Midbrain (tissue), 1 donor: ENCODE measurements around the gene LRMDA.

Experiments
- DNase-seq: peaks from one replicate; lab custom pipeline; 2025; lab: John Stamatoyannopoulos, UW

LRMDA gene

DNA sequence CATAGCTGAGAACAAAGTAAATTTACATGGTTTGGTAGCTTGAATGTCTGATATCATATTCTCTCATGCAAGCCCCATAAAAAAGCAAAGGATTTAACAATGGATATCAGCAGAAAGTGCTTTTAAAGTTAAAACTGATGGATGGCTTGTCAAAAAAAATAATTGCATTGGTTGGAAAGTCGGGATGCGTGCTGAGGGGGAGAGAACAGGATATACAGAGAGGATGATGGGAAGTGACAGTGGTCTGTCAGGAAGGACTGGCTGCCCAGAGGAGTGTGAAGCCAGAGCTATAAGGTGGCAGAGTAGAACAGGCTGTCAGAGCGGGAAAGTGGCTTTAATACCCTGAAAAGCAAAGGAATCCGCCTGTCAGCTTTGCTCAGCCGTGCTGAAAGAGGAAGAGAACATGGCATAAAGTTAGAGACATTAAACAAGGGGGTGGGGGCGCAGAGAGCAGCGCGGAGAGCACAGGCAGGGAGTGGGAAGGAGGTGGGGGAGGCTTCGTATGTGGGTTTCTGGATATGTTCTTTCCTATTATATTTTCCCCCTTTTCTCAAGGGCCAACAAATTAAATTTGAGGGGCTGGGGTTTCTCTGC, 493.0 kb downstream of the LRMDA start:
- no peak for DNase-seq

DNA sequence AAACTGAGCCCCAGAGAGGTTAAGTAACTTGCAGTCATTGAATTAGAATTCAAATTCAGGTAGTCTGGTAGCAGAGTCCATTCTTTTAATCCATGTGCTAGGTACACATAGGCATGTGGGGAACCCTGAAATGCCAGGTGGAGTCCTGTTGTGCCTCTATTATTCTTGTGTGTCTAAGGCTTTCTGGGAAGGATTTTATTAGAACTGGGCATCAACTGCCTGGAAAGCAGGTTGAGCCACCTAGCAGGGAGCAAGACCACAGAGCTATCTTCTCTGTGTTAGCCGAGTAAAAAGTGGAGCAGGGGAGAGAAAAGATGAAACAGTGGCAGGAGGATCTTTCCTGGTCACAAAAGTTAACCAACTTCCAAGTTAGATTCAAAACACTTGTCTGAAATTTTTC, 494.6 kb downstream of the LRMDA start:
- DNase-seq: no peak

DNA sequence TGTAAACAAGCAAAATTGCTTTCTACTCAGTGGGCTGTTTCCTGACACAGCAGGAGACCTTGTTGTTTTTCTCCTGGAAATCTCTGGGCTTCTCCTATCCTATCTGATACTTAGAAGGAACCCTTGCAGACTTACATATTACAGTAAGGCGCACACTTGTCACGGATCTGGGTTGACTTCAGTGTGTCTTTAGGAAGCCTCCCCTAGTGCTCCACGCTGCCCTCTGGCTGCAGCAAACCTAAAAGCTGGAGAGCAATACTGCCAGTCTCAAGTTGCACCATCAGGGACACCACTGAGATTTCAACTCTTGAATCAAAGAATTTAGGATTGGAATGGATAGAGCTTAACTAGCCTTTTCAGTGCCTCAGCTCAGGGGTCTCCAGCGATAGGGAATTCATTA, 495.3 kb downstream of the LRMDA start:
- DNase-seq: peak; percentile 26

DNA sequence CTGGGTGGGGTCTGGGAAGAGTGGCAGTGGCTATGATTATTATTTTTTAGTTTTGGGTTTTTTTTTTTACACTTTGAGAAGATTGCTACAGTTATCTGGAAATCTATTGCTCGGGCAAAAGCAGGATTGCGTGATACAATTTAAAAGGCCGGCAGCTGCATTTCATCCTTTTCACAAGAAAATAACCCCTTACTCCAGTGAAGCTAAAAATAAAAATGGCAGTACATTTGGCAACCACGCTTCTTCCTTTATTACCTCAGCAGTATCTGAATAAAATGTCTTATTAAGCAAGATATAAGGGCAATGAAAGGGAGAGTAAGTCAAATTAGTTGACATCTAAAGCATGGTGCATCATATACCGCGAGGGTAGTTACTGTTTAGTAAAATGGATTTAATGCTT, 496.8 kb downstream of the LRMDA start:
- DNase-seq: no peak

DNA sequence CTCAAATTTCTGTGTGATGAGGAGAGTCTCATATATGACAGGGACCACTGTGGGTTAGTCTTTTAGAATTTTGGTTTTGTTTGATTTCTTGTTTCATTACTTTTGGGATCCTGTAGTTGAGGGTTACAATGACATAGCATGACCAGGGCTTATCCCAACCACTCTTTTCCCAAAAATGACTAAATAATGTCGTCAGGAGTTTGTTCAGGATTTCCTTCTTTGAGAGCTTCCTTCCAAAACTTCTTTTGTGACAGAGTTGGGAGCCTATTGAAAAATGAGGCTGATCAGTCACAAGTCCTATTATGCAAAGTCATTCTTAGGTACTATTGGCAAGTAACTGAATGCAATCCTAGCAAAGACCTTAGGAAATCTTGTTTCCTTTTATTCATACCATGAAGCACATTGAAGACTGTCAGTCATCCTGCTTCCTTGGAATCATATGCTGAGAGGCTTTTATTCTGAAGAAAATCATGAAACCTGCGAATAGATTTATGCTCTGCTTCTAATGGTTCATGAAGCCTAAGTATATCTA, 498.3 kb downstream of the LRMDA start:
- DNase-seq: no peak

DNA sequence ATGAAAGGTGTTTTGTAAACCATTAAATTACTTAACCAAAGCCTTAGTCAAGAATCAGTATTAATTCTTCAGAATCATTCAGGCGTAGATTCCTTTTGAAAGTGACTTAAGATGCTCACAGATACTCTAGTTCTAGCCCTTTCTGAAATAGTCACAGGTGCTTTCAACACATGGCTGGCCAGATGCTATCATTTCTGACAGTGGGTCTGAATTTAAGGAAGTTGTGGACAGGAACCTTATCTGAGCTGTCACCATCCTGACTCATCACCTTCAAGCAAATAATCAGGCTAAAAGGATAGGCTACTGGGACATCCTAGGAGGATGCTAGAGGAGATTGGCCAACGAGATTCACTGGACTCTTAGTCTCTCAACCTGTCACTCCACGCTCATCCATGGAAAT, 501.5 kb downstream of the LRMDA start:
- no peak for DNase-seq

DNA sequence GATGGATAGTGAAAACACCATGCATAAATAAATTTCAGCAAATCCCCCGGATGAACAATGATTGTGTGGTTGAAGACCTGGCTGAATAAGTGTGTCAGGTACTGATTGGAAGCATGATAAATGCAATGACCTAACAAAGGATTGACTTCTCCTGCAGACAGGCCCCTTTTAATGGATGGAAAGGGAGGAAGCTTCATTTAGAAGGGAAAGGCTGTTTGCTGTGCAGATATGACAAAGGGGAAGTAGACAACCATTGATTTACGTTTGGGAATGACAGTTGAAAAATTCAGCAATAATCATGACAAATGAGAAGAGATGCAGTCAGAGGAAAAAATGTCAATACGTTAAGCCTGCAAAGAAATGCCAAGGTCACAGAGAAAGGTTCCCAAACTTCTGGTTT, 503.8 kb downstream of the LRMDA start:
- no peak for DNase-seq

DNA sequence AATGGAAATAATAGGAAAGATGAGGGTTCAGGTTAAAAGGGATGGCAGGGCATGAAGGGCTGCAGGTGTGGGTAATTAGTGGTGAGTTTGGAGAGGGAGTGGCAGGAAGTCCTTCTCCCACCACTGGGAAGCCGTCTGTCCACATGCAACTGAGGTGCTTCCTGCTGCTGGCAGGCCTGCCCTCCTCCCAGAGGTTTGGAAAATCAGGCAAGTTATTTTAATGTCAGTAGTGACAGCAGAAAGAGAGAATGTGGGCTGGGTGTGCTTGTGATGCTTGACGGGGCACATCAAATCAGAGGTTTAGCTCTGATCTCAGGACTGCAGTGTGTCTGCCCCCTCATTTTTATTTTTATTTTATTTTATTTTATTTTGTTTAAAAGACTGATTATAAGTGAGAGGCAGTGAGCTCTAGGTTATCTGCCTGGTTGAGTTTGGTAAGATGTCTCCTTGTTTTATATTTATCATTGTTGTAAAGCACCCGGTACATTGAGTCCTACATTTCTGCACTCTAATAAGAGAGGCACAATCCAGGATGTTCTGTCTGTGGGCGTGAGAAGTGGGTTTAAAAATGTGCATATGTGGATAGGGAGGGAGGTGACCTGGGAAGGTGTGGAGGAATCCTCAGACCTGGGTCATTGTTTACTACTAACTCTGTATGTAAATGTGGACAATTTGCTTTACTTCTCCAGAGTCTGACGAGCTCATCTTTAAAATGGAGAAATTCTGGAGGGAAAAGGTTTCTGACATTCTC, 504.4 kb downstream of the LRMDA start:
- no peak for DNase-seq

DNA sequence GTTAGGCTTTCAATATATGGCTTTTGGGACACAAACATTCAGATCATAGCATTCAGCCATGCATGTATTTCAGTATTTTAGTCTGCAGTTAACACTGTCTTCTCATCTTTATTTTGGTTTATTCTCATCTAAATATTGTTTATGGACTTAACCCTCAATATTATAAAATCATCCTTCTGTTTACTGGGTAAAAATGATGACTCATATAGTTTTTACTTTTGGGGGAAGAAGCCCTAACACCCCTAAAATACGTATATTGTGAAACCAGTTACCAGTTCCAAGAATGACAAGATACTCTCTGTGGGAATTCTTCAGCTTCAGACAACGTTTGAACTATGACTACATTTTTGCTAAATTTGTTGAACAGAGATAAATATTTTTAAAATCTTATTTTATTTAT, 505.4 kb downstream of the LRMDA start:
- DNase-seq: no peak

DNA sequence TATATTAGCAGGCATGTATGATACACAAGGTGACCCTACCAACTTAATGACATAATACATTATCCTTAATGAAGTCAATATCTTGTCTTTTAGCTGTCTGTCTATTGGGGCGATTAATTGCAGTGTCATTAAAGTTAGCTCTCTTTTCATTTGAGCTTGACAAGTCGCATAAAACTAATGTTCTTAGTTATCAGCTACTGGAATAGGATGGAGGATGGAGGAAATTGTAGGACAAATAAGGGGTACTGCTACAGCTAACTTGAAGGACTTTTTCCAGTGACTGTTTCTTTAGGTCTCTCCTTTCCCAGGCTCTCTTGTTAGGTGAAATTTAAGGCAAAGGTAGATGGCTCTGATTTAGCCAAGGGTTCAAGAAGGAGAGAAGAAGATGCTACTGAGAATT, 506.4 kb downstream of the LRMDA start:
- DNase-seq: no peak

DNA sequence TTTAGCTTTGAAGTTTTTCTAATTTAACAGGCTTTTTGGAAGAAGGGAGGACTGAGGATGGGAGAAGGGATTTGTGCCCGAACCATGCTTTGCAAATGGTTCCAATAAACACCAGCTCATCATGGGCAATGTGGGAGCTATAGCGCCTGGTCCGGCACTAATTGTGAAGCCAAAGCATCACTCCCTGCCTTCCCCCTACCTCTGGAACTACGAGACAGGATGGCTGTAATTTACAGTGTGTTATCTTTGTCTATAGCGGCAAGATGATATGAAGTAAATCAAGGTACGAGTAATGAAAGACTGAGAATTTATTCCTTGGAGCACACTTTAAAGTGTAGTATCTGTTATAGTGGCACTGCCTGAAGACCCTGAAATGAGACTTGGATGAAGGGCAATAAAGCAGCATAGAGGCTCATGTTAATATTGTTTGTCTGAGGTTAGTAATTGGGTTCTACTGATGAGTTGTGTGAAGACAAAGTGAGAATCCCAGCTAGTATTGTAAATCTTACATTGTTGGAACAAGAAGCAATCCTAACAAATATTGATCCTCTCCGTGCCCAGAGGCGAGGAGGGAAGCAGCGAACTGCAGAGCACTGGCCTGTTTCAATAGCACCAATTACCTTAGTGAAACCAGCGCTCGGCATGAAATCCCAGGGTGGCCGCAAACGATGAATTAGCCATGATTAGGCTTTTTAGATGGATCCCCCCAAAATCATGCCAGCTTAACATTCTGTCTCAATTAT, 507.1 kb downstream of the LRMDA start:
- DNase-seq: no peak

DNA sequence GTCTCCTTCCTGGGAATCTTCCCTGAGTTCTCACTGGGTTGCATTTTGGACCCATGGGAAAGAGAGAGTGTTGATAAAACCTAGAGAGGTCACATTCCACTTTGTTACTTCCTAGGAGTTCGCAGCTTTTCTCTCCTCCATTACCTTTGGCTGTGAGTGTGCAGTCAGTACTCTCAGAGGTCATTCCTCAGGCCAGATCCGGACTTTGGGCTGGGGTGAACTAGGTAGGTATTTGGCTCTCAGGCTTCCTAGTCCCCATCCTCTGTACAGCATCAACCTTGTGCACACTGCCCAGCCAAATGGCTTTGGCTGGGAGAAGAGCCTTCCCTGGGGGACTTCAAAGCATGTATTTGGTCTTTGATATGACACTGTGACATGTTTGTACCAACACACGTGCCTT, 508.1 kb downstream of the LRMDA start:
- DNase-seq: no peak

DNA sequence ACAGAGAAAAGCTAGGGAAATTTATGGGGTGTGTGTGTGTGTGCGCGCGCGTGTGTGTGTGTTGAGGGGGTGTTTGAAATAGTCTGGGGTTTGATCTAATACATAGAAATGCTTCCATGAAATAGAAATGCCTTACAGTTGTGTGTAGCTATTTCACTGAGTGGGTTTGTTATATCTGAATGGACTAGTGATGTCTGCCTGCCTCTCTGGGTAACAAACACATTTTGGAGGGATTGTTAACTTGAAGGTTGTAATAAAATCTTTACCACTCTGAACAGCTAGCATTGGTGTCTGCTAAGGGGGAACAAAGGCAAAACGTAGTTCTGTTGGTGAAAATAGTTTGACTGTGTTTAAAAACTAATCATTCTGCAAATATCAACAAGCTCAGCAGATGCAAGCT, 509.3 kb downstream of the LRMDA start:
- DNase-seq: no peak

DNA sequence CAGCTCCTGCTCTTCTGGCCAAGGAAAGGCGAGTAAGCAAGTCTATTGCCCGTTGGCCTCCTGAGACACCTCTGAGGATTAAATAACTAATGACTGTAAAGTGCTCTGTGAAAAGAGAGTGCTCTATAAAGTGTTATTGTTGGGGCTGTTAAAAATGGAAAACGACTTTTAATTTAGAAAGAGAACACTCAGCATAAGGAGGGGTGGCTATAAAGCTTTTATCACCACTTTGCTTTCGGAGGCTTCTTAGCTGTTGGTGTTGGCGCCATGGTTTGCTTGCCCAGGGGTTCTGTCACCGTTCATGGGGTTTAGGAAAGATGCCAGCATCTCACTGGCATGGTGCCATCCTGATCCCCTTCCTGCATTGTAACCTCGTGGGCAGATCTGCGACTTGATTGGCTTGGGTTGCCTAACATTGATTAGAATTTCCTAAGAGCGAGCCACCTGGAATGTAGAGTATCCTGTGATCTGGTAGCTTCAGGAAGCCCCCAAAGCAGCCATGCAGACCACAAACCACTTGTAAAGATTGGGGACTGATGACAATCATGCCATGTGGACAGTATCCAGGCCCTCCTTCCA, 509.9 kb downstream of the LRMDA start:
- DNase-seq: no peak

DNA sequence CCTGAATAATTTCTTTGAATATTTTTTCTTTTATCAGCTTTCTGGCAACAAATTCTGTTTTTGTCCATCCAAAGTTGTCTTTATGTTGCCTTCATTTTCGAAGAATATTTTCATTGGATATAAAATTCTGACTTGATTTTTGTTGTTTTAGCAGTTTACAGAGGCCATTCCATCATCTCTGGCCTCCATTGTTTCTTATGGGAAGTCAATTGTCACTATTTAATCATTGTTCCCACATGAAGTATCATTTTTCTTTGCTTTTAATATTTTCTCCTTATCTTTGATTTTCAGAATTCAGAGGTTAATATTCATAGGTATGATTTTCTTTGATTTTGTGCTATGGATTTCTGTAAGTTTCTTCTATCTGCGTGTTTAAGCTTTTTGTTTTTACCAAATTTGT, 512.6 kb downstream of the LRMDA start:
- no peak for DNase-seq

DNA sequence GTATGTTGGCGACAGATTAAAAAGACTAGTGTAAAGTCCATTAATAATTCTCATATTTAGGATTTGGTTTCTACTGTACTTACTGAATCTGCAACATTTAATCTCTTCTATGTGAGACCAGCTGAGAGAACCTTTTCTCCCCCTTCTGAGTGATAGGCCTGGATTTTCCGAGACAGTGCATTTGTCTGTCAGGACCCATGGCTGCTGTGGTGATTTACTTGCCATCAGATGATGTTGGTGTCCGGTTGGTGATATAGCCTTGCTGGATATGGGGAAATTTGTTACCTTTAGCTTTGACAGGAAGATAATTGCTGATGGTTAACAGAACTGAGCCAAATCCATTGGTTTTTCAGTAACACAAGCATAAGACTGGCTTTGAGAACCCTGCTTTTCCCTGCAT, 517.2 kb downstream of the LRMDA start:
- DNase-seq: no peak

DNA sequence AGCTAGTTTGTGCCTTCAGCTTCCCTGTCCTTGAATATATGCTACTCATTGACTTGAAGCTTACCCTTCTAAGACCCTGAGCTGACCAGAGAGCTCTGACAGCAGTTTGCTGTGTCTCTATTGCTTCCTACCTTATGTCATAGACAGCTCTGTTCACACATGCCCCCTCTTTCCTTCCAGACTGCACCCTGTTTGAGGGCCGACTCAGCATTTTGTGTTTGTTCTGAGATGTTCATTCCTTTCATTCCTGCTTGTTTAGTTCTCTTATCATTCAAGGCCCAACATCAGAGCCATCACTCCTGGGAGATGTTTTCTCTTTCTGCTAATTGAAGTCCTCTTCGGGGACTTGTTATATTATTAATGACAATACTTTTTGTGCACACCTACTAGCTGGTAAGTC, 518.9 kb downstream of the LRMDA start:
- DNase-seq: no peak

DNA sequence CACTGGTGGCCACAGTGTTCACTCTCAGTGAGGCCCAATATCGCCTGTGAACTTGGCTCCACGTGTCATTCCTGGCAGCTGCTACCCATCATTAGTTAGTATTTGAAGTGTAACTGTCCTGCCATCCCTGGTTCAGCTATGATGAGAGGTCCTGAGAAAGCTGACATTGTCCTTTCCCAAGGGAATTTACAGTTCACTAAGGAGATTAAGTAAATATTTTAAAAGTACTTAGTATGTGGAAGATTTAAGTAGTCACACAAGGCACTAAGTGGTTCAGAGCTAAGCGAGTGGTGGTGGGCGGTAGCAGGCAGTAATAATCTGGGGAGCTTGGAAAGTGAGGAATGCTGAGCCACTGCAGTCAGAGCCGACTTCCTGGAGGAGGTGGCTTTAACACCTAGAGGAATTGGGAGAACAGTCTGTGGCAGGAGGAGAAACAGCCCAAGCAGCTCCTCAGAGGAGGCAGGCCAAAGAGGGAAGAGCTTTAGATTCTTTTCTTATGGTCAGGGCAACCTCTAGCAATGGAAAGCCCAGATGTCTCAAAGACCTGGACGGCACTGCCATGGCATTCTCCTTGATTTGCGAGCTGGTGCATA, 519.7 kb downstream of the LRMDA start:
- DNase-seq: no peak

DNA sequence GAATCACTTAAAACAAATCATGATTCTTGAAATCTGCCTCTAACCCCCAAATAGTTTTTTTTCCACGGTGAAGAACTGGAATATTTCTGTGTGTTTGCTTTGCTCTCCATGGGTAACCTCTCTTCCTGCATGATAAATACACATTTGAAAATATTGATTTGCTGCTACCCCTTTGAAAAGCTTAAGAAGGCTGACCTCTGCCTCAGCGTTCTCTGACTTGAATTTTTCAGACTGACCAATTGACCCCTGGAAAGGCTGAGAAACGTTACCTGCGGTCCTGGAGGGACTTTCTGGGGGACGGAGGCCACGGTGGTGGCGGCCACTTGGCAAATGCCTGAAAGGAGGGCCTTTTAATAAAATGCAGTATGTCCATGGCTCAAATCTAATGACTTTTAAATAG, 520.2 kb downstream of the LRMDA start:
- no peak for DNase-seq

DNA sequence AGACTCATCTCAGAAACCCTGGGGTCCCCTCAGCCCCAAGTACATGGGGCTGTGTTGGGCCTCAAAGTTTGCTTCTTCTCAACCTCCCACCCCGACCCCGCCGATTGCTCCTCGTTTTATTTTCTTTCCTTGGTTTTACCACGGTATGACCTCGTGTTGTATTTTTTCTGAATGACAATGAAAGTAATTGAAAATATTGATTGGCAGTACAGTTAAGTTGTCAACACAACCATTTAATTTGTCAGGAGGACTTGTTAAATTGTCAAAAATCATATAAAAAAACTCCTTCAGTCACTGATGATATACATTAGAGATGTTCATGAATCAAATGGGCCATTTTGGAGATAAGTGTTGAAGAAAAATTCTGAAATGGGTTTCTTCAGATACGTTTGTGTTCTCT, 520.7 kb downstream of the LRMDA start:
- no peak for DNase-seq

DNA sequence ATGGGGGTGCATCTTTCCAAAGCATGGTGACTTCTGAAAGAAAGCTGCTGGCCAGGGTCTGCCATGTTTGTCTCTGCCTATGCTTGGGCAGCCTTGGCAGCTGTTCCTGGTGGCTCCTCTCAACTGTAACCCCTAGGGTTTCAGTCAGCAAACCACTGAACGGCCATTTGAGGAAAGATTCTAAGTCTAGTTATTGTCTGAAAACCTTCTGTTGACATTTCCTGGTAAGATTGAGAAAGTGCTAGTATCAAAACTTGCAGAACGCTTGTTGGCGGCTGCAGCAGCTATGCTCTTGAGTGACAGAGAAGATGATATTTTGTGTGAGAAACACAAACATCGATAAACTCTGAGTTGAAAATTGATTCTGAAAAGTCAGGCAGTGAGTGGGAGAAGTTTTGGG, 523.1 kb downstream of the LRMDA start:
- DNase-seq: no peak

DNA sequence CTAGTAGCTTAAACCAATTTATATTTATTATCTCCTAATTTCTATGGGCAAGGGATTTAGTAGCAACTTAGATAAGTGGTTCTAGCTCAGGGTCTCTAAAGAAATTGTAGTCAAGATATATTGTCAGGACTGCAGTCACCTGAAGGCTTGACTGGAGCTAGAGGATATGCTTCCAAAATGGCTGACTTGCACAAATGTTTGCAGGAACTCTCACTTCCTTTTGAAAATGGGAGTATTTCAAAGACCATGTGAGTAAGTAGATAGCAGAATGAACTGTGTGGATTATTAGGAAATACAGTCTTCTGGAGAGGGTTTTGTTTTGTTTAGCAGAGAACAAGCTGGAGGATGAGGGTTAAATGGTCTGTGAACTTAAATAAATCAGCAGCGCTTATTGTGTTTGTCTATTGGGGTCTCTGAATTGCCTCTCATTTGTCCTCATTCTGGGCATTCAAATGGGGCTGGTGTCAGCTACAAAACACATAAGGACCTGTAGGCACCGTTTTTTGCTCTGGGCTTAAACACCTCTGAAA, 524.6 kb downstream of the LRMDA start:
- no peak for DNase-seq
